Fibroblast of lung (primary cell): ENCODE results near the gene PREP.

Experiments used
- CTCF ChIP-seq, 2 donors: IDR thresholded peaks in 1 of 2; conservative IDR thresholded peaks in 1 of 2; 1 replicate in 1 of 2; 2 replicates in 1 of 2; pipeline ENCODE4 v1.5.1; 2011 to 2012; ENCODE audit warnings: low read length in 2 of 2, control low read depth in 1 of 2, inconsistent platforms in 1 of 2, low read depth in 1 of 2, mild to moderate bottlenecking in 1 of 2
- EZH2 ChIP-seq: IDR thresholded peaks from 2 replicates; pipeline ENCODE4 v1.5.1; 2012; ENCODE audit warnings: low read length, control low read depth, mild to moderate bottlenecking; ENCODE audit errors: missing control alignments

- TF ChIP-seq CTCF (conservative IDR thresholded peaks at IDR 0.05 in 1 of 2, IDR thresholded peaks at IDR 0.05 in 1 of 2; ENCODE audit: low read depth in 1 of 2, low read length in 2 of 2): no peak
- no peak for TF ChIP-seq EZH2
These were observed 92.5 kb downstream of the PREP start for GRCh38 chr6:105310371-105310770.
